NCI-H2171 (cell line): Measurements from ENCODE around the gene GIMD1.
"Not testable (repeated sequence)": the region's sequence is repeated elsewhere in the genome, so short reads cannot be mapped to it uniquely, and the experiment has no call there.

Experiments
- DNase-seq: peaks from one replicate; lab custom pipeline; 2025; lab: John Stamatoyannopoulos, UW

Gene GIMD1

GRCh38 chr4:106351016-106351415, 17.6 kb downstream of the GIMD1 start:
- no peak for DNase-seq

GRCh38 chr4:106347167-106347566, 21.4 kb downstream of the GIMD1 start:
- no peak for DNase-seq

- DNase-seq = no peak
Measured at GRCh38 chr4:106344647-106344970, 24.0 kb downstream of the GIMD1 start.

GRCh38 chr4:106343865-106344646, 24.5 kb downstream of the GIMD1 start:
- no peak for DNase-seq

DNA sequence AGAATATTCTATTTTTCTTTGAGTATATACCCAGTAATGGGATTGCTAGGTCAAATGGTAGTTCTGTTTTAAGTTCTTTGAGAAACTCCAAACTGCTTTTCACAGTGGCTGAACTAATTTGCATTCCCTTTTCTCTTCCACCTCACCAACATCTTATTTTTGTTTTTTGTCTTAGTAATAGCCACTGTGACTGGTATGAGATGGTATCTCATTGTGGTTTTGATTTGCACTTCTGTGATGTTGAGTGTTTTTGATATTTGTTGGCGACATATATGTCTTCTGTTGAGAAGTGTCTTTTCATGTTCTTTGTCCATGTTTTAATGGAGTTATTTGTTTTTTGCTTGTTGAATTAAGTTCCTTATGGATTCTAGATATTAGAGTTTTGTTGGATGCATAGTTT, 27.8 kb downstream of the GIMD1 start:
- no peak for DNase-seq

DNA sequence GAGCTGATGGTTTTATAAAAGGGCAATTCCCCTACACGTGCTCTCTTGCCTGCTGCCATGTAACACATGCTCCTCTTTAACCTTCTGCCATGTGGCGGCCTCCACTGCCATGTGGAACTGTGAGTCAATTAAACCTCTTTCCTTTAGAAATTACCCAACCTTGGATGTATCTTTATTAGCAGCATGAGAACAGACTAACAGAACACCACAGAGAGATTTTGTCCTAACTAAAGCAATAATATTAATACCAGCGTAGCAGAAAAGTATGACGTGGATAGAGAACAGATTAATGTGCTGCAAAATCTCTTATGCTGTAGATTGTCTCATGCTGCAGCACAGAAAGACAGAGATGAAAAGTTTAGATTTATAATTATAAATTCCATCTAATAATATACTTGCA, 29.1 kb downstream of the GIMD1 start:
- DNase-seq = no peak

DNA sequence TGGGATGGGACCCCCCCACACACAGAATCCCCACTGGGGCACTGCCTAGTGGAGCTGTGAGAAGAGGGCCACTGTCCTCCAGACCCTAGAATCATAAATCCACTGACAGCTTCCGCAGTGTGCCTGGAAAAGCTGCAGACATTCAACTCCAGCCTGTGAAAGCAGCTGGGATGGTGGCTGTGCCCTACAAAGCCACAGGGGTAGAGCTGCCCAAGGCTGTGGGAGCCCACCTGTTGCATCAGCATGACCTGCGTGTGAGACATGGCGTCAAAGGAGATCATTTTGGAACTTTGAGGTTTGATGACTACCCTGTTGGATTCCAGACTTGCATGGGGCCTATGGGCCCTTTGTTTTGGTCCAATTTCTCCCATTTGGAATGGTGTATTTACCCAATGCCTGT, 29.9 kb downstream of the GIMD1 start:
- no peak for DNase-seq

DNA sequence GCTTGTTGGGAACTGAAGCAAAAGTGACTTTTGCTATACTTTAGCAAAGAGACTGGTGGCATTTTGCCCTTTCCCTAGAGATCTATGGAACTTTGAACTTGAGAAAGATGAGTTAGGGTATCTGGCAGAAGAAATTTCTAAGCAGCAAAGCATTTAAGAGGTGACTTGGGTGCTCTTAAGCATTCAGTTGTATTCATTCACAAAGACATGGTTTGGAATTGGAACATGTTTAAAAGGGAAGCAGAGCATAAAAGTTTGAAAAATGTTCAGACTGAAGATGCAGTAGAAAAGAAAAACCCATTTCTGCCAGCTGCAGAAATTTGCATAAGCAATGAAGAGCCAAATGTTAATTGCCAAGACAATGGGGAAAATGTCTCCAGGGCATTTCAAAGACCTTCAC, 30.7 kb downstream of the GIMD1 start:
- no peak for DNase-seq

DNA sequence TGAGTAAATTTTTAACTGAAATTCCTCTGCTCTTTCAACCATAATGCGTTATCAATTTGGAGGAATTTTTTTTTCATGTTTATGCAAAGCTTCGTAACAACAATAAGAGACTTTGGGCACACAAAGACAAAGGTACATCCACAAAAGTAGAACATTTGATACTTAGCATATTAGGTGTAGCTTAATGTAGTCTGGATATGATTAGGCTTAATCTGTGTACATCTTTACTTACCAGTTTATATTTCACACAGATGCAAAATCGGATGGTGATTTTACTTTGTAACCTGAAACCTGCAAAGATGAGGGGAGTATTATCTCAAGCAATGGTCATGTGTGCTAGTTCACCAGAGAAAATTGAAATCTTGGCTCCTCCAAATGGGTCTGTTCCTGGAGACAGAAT, 32.0 kb downstream of the GIMD1 start:
- no peak for DNase-seq

DNA sequence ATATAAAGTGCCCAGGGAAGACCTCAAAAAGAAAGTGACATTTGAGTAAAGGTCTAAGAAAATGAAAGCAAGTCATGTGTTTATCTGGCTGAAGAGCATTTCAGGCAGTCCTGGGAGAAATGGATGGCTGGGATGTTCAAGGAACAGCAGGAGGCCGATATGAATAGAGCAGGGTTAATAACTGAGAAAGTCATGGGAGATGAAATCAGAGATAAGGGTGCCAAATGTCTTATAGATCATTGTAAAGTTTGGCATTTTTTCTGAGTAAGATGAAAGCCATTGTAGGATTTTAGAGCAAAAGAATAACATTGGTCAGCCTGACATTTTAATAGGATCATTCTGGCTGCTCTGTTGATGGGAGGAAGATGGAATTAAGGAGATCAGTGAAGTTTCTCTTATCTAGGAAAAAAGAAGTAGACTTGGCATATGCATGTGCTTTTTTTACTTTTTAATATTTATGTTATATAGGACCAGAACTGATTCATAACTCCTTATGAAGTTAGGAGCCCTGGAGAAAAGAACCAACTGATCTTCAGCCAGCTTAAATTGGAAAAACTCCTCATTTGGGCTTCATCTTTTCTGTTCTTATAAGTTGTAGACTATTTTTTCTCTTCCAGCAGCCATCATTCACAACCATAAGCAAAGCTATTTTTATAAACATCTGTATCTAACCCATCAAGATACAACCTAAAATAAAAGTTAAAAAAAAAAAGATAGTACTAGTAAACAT, 33.7 kb downstream of the GIMD1 start:
- no peak for DNase-seq

DNA sequence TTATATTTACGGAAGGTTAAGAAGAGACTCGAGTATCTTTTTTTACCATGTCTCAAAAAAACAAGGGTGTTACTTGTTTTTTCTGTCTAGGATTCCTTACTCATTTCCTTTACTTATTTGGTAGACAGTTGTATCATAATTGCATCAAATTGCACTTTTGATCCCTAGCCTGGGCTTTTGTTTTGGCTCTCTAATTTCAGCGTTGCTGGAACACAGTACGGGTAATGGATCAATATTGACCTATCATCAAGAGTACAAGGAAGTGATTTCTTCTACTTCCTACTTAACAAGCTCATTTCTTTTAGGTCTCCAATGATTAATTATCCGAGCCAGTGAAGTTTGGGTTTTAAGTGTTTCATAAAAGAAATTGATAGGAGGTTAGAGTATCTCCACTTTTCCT, 35.4 kb downstream of the GIMD1 start:
- DNase-seq = no peak

GRCh38 chr4:106329041-106329618, 39.4 kb downstream of the GIMD1 start:
- DNase-seq = no peak

DNA sequence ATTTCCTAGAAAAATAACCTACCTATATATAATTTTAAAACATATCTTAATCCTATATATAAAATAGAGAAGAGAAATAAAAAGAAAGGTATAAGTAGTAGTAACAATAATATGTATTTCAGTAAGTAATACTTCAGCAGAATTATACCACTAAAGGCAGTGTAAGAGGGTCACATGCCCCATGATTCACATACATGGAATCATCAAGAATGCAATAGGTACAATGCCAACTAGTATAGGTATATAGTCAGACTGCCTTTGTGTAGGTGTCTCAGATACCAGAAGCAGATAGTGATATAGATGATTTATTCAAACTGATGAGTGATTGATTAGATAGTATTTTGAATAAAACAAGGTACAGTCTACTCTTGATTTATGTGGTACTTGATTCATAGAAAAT, 42.8 kb downstream of the GIMD1 start:
- DNase-seq = no peak

DNA sequence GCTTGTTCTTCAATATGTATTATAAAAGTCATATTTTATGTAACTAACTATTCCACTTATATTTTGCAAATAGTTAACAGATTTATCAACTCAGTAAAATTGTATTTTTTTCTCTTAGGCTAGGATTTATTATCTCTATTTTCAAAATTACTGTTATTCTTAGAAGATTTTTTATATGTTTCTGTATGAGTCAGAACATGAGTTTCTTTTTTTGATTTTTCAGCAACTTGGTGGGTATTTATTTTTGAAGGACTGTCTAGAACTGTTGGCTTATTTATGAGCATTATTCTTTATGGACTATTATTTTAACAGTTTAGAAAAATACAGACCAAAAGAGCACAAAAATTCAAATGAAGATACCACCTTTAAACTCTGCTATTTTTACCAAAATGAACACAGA, 45.5 kb downstream of the GIMD1 start:
- DNase-seq = no peak

- not testable (repeated sequence) for DNase-seq
Measured at GRCh38 chr4:106321814-106322213, 46.8 kb downstream of the GIMD1 start.

DNA sequence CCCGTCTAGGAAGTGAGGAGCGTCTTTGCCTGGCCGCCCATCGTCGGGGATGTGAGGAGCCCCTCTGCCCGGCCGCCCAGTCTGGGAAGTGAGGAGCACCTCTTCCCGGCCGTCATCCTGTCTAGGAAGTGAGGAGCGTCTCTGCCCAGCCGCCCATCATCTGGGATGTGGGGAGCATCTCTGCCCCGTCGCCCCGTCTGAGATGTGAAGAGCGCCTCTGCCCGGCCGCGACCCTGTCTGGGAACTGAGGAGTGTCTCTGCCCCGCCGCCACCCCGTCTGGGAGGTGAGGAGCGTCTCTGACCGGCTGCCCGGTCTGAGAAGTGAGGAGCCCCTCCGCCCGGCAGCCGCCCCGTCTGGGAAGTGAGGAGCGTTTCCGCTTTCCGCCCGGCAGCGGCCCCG, 47.4 kb downstream of the GIMD1 start:
- not testable (repeated sequence) for DNase-seq

DNA sequence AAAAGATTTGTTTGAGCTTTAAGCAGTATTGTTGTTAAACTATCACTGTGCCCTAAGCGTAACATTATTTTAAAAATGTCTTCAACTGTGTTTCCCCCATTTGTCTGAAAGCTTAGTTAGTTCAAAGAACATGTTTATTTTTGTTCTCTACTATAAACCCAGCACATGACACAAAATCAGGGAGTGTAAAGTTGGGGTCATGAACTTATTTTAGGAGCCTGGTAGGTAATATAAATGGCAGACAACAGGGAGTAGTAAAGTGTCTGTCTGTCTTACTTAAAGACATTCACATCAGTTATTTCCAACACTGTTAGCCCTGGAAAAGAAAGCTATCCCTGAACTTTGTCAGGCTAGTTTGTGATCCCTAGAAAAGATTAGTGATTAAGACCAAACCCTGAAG, 48.3 kb downstream of the GIMD1 start:
- no peak for DNase-seq

GRCh38 chr4:106318511-106318910, 50.1 kb downstream of the GIMD1 start:
- DNase-seq = no peak

GRCh38 chr4:106317815-106318214, 50.8 kb downstream of the GIMD1 start:
- DNase-seq = no peak

- DNase-seq = no peak
Measured at GRCh38 chr4:106316773-106317409, 51.7 kb downstream of the GIMD1 start.

DNA sequence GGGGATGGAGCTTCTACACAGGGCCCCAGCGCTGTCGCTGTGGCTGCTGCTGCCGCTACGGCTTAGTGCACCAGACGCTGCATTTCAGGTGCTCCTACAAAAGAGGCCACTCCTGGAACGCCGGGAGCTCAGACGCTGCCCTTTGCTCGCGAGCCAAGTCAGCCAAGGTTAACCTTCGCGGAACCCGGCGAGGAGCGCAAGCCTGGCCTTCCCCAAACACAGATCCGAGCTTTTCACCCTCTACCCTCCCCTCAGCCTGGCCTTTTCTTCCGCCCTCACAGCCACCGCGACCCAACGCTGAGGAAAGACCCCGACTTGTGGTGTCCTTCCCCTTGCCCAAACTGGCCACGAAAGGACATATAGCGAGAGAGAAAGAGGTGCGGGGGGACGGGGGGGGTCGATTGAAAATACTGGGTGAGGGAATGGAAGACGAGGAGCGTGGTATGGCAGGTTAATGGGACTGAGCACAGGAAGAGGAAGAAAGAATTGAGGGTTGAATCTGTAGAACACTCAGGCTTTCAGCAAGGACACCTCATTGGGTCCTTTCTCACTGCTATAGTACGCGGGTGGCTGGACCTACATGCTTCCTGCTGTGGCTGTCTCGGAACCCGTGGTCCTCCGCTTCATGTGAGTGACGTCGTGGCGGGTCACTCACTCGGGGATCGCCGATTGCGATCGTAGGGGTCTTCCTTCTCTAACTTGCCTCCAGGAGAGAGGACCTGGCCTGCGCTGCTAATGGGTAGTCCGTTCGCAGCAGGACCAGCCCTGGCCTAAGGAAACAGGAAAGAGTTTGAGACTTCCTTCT, 52.4 kb downstream of the GIMD1 start, which contains the start of the genes AIMP1 and TBCK:
AIMP1 (plus strand) TSS at position 583 of the 805 bp plus-strand sequence. CDS start 8,460 bp downstream, outside the sequence.
TBCK (minus strand) TSS at position 242 of the 805 bp plus-strand sequence. CDS start 7,249 bp downstream, outside the sequence.
- DNase-seq = peak; percentile 58

DNA sequence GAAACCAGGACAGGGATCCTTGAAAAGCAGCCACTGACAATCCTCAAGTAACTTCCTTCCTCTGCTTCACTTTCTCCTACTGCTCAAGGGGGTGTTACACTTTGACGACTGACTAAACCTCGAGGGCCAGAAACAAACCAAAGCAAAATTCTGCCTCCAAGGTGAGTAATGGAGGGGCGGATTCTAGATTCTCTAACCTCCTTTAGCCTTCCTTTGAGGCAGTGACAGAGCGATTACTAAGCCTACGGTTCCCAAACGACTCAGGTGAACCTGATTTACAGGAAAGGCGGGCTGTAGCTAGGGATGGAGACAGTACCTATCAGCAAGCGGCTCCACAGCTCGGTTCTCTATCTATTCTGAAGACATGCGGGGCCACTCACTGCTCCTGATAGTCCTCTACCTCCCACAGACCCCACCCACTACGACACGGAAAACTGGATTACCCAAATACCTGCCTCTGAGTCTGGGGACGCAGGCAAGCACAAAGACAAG, 53.1 kb downstream of the GIMD1 start:
- DNase-seq = no peak
